ENCODE results near the gene MT1H. TPM values are rescaled to one million over a fixed set of nuclear protein-coding genes. Genes with fewer than 3 reads are reported as not detected.
"Not testable (repeated sequence)": the region's sequence is repeated elsewhere in the genome, so short reads cannot be mapped to it uniquely, and the experiment has no call there.

The MT1H gene
- not detected for total RNA-seq

DNA sequence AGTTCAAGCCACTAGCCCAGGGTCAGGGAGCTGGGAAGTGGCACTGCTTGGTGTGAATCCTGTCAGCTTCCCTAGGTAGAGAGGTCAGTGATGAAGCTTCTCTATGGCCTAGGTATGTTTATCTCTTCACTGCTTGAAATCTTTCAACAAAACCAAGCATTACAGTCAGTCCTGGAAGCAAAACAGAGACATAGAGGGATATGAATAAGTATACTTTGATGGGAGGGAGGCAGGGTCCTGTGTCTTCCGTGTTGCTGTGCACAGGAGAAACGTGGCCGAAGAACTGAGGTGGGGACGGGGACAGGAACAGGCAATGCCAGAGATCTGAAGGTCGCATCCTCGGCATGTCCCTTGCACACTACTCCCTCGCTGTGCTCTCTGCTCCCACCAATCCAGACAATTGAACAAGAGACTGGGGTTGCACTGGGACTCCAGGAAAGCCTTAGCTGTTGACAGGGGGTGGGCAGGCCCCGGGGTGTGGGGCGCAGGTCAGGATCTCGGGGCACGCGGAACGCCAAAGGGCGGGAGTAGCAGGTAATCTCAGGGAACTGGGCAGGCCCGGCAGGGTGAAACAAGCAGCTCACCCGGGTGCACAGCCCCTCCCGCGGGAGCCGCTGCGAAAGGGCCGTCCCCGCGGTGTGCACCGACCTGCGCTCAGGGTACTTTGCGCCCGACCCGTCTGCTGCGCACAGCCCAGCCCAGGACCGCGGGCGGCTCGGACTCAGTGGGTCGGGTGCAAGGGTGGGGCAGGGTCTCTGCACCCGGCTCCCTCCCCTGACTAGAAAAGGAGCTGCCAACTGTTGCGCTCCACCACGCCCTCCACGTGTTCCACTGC lies at the start of gene MT1H:
Gene MT1H (plus strand): TSS at position 810 of the 835 bp plus-strand sequence. CDS start 71 bp downstream, outside the sequence.
- peak; percentile 17 for ATAC-seq
- Histone ChIP-seq H3K27ac (no peak within 1 kb of the TSS), H3K36me3 (no peaks in the 10 kb centered on the region), H3K4me3 (no peak within 1 kb of the TSS), H3K4me1 (peaks cover 0 to 20% (median 12%) of the 10 kb centered on the region in 3 donors), H3K9me3 (no peaks in the 10 kb centered on the region), H3K27me3 (peaks cover 98% of the 10 kb centered on the region)
- 46 to 88% methylated on average over 4 to 8 of the region's 38 CpGs for whole genome bisulfite sequencing, 2 donors (ENCODE audit: low coverage in 1 of 2)
- no peak for TF ChIP-seq CTCF (IDR thresholded peaks at IDR 0.05)
- no peak for TF ChIP-seq POLR2A (IDR thresholded peaks at IDR 0.05)
- TF ChIP-seq POLR2AphosphoS5 (IDR thresholded peaks at IDR 0.05): no peak
- TF ChIP-seq EP300 (IDR thresholded peaks at IDR 0.05): no peak

- no peaks in the 10 kb centered on the region for H3K36me3 ChIP-seq
- H3K27ac ChIP-seq: no peak overlapping the region
- H3K4me1 ChIP-seq: peaks cover 0 to 36% (median 13%) of the 10 kb centered on the region in 3 donors
- no peaks in the 10 kb centered on the region for H3K9me3 ChIP-seq
- no peak overlapping the region for H3K4me3 ChIP-seq
- TF ChIP-seq EP300 (IDR thresholded peaks at IDR 0.05) (no peak), POLR2AphosphoS5 (IDR thresholded peaks at IDR 0.05) (no peak), CTCF (IDR thresholded peaks at IDR 0.05) (no peak), POLR2A (IDR thresholded peaks at IDR 0.05) (no peak)
- no peaks in the 10 kb centered on the region for H3K27me3 ChIP-seq
- no peak for ATAC-seq
- WGBS, 2 donors (ENCODE audit: low coverage in 1 of 2): 95% methylated on average over 3 of the region's 8 CpGs; no CpG with 5 or more reads in 1 of the 2 donors
Measured at GRCh38 chr16:56620339-56620897, 49.2 kb upstream of the MT1H start.

- H3K9me3 ChIP-seq, ATAC-seq, H3K4me3 ChIP-seq, H3K36me3 ChIP-seq, H3K27me3 ChIP-seq: not testable (repeated sequence)
- H3K27ac ChIP-seq: peak overlapping the region in 2 of 4 donors; percentile 17 to 41
- H3K4me1 ChIP-seq: peaks cover 0 to 49% (median 12%) of the 10 kb centered on the region in 3 donors
- WGBS, 2 donors (ENCODE audit: low coverage in 1 of 2): 38 to 69% methylated on average over 1 to 3 of the region's 4 CpGs
Measured at GRCh38 chr16:56621665-56622445, 47.8 kb upstream of the MT1H start.

DNA sequence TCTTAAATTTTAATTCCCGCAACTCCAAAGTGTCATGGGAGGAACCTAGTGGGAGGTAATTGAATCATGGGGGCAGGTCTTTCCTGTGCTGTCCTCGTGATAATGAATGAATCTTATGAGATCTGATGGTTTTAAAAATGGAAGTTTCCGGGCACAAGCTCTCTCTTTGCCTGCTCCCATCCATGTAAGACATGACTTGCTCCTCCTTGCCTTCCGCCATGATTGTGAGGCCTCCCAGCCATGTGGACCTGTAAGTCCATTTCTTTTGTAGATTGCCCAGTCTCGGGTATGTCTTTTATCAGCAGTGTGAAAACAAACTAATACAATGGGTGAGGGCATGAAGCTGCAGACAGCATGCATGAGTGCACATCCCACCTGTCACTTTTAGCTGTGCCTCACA lies 46.4 kb upstream of the MT1H start:
- not testable (repeated sequence) for H3K36me3 ChIP-seq, H3K4me3 ChIP-seq, H3K9me3 ChIP-seq, H3K27ac ChIP-seq, H3K27me3 ChIP-seq, ATAC-seq
- 89 to 94% methylated on average over 5 of the region's 5 CpGs for WGBS, 2 donors (ENCODE audit: low coverage in 1 of 2)
- H3K4me1 ChIP-seq: peaks cover 0 to 42% (median 3%) of the 10 kb centered on the region in 3 donors

GRCh38 chr16:56623637-56624036 lies 46.0 kb upstream of the MT1H start:
- TF ChIP-seq POLR2AphosphoS5 (IDR thresholded peaks at IDR 0.05) (no peak), CTCF (IDR thresholded peaks at IDR 0.05) (no peak), EP300 (IDR thresholded peaks at IDR 0.05) (no peak), POLR2A (IDR thresholded peaks at IDR 0.05) (no peak)
- no peak overlapping the region for H3K27ac ChIP-seq
- ATAC-seq: no peak
- no peaks in the 10 kb centered on the region for H3K27me3 ChIP-seq
- H3K36me3 ChIP-seq: no peaks in the 10 kb centered on the region
- H3K9me3 ChIP-seq: no peaks in the 10 kb centered on the region
- H3K4me1 ChIP-seq: peaks cover 0 to 39% (median 3%) of the 10 kb centered on the region in 3 donors
- WGBS, 2 donors (ENCODE audit: low coverage in 1 of 2): 76 to 93% methylated on average over 2 of the region's 2 CpGs
- no peak overlapping the region for H3K4me3 ChIP-seq
